ENCODE results near the gene GRIK4. TPM values are rescaled to one million over a fixed set of nuclear protein-coding genes. Genes with fewer than 3 reads are reported as not detected.

Gene GRIK4
- total and polyA plus RNA-seq, 2 donors (not counting 1 experiment from before 2014, with no cell fraction given) = 0.12 to 0.27 TPM

- 92% methylated on average over 13 of the region's 13 CpGs for WGBS (ENCODE audit: insufficient coverage)
- H3K27ac ChIP-seq (ENCODE audit: low read length in 2 of 2) = no peak overlapping the region
- Mint-ChIP-seq H3K4me1 (peaks cover under 1% of the 10 kb centered on the region), H3K27ac (no peak overlapping the region), H3K27me3 (peaks cover 23% of the 10 kb centered on the region), H3K4me3 (no peak overlapping the region), H3K9me3 (ENCODE audit: insufficient read depth) (no peaks in the 10 kb centered on the region)
- ATAC-seq (ENCODE audit: low read depth) (no peak), DNase-seq (no peak)
- H3K9me3 ChIP-seq (ENCODE audit: control extremely low read depth in 1 of 3, control insufficient read depth in 2 of 3, insufficient read depth in 1 of 3, low read length in 2 of 3) = no peaks in the 10 kb centered on the region
- no peaks in the 10 kb centered on the region for H3K36me3 ChIP-seq (replicated peaks in 1 of 2; ENCODE audit: control extremely low read depth in 1 of 2, control insufficient read depth in 1 of 2, extremely low read depth in 1 of 2, insufficient read depth in 2 of 2, low read length in 1 of 2)
- peaks cover 0 to 3% (median 0%) of the 10 kb centered on the region in 4 experiments for H3K27me3 ChIP-seq (replicated peaks in 1 of 4; ENCODE audit: control extremely low read depth in 1 of 4, control insufficient read depth in 3 of 4, insufficient read depth in 4 of 4, low read length in 3 of 4)
- H3K4me1 ChIP-seq (ENCODE audit: control insufficient read depth in 2 of 2, insufficient read depth in 2 of 2, low read length in 2 of 2) = no peaks in the 10 kb centered on the region
- no peak overlapping the region for H3K9ac ChIP-seq (ENCODE audit: low read length)
- H2AFZ ChIP-seq (ENCODE audit: insufficient read depth, low read depth, low read length, poor library complexity, severe bottlenecking) = no peak overlapping the region
- TF ChIP-seq EZH2 (IDR thresholded peaks at IDR 0.05; ENCODE audit: borderline replicate concordance, insufficient read depth, low read depth, low read length, poor library complexity, severe bottlenecking) = no peak
- no peak for TF ChIP-seq CTCF (IDR thresholded peaks at IDR 0.05)
- intact Hi-C loops (cut with micrococcal nuclease) = no loop called here
- no peaks in the 10 kb centered on the region for H4K20me1 ChIP-seq (ENCODE audit: control insufficient read depth, insufficient read depth, low read length, poor library complexity, severe bottlenecking)
- H3K4me3 ChIP-seq (ENCODE audit: control extremely low read depth in 1 of 5, extremely low read depth in 1 of 5, insufficient read depth in 1 of 5, low read depth in 2 of 5, low read length in 4 of 5) = no peak overlapping the region
- H3K4me2 ChIP-seq (replicated peaks; ENCODE audit: low read depth, low read length, poor library complexity, severe bottlenecking) = no peak overlapping the region
- POLR2A ChIA-PET = no interaction called here
- CTCF ChIA-PET = no interaction called here
- no peaks in the 10 kb centered on the region for H3K79me2 ChIP-seq (ENCODE audit: control insufficient read depth, insufficient read depth, low read length)
Measured at GRCh38 chr11:120834686-120835210, 323.2 kb downstream of the GRIK4 start.

GRCh38 chr11:120835601-120836228 lies 324.2 kb downstream of the GRIK4 start:
- no peak for ATAC-seq (ENCODE audit: low read depth)
- H3K4me2 ChIP-seq (replicated peaks; ENCODE audit: low read depth, low read length, poor library complexity, severe bottlenecking) = no peak overlapping the region

More at GRCh38 chr11:120835601-120836228, 324.2 kb downstream of the GRIK4 start:
- no peak overlapping the region for H3K4me3 ChIP-seq (ENCODE audit: control extremely low read depth in 1 of 5, extremely low read depth in 1 of 5, insufficient read depth in 1 of 5, low read depth in 2 of 5, low read length in 4 of 5)
- CTCF ChIA-PET = no interaction called here
- Mint-ChIP-seq H3K4me3 (no peak overlapping the region), H3K4me1 (peaks cover 6% of the 10 kb centered on the region), H3K27ac (no peak overlapping the region), H3K27me3 (peaks cover 19% of the 10 kb centered on the region), H3K9me3 (ENCODE audit: insufficient read depth) (no peaks in the 10 kb centered on the region)
- H3K9ac ChIP-seq (ENCODE audit: low read length) = no peak overlapping the region
- 77% methylated on average over 7 of the region's 11 CpGs for WGBS (ENCODE audit: insufficient coverage)
- H3K79me2 ChIP-seq (ENCODE audit: control insufficient read depth, insufficient read depth, low read length) = no peaks in the 10 kb centered on the region
- H3K4me1 ChIP-seq (ENCODE audit: control insufficient read depth in 2 of 2, insufficient read depth in 2 of 2, low read length in 2 of 2) = no peaks in the 10 kb centered on the region
- no peaks in the 10 kb centered on the region for H4K20me1 ChIP-seq (ENCODE audit: control insufficient read depth, insufficient read depth, low read length, poor library complexity, severe bottlenecking)
- POLR2A ChIA-PET = no interaction called here
- no peak for DNase-seq
- intact Hi-C loops (cut with micrococcal nuclease) = no loop called here
- no peaks in the 10 kb centered on the region for H3K9me3 ChIP-seq (ENCODE audit: control extremely low read depth in 1 of 3, control insufficient read depth in 2 of 3, insufficient read depth in 1 of 3, low read length in 2 of 3)
- peaks cover 0 to 3% (median 0%) of the 10 kb centered on the region in 4 experiments for H3K27me3 ChIP-seq (replicated peaks in 1 of 4; ENCODE audit: control extremely low read depth in 1 of 4, control insufficient read depth in 3 of 4, insufficient read depth in 4 of 4, low read length in 3 of 4)
- TF ChIP-seq CTCF (IDR thresholded peaks at IDR 0.05) = no peak
- no peak for TF ChIP-seq EZH2 (IDR thresholded peaks at IDR 0.05; ENCODE audit: borderline replicate concordance, insufficient read depth, low read depth, low read length, poor library complexity, severe bottlenecking)
- H3K36me3 ChIP-seq (replicated peaks in 1 of 2; ENCODE audit: control extremely low read depth in 1 of 2, control insufficient read depth in 1 of 2, extremely low read depth in 1 of 2, insufficient read depth in 2 of 2, low read length in 1 of 2) = no peaks in the 10 kb centered on the region
- no peak overlapping the region for H3K27ac ChIP-seq (ENCODE audit: low read length in 2 of 2)
- no peak overlapping the region for H2AFZ ChIP-seq (ENCODE audit: insufficient read depth, low read depth, low read length, poor library complexity, severe bottlenecking)
